HepG2 (cell line): Measurements from ENCODE around the gene SAP130. TPM values are rescaled to one million over a fixed set of nuclear protein-coding genes. Genes with fewer than 3 reads are reported as not detected.

Experiments used
- CC2D1A ChIP-seq: sonication (generic); formaldehyde crosslinking; IDR thresholded peaks from 2 replicates; pipeline ENCODE4 v1.8.1; 2023; ENCODE audit warnings: mild to moderate bottlenecking, missing genetic modification reagents
- GATA4 ChIP-seq: sonication (generic); IDR thresholded peaks from 2 replicates; pipeline ENCODE4 v1.6.1; 2016; ENCODE audit warnings: antibody characterized with exemption, low read depth, borderline replicate concordance
- GLMP ChIP-seq: sonication (generic); formaldehyde crosslinking; IDR thresholded peaks from 2 replicates; pipeline ENCODE4 v1.9.0; 2021; ENCODE audit warnings: missing genetic modification reagents, mild to moderate bottlenecking, borderline replicate concordance
- HCFC1 ChIP-seq: fragments of 150-350 bp; IDR thresholded peaks from 2 replicates; pipeline ENCODE4 v1.6.1; 2014; ENCODE audit warnings: low read depth, low read length
- IRF2 ChIP-seq: IDR thresholded peaks from 2 replicates; pipeline ENCODE4 v1.6.1; 2018; ENCODE audit warnings: missing genetic modification reagents, missing compliant biosample characterization
- MLXIP ChIP-seq: sonication (generic); formaldehyde crosslinking; IDR thresholded peaks from 2 replicates; pipeline ENCODE4 v1.9.0; 2021; ENCODE audit warnings: missing genetic modification reagents, borderline replicate concordance
- POLR2G ChIP-seq: fragments of 200-400 bp; formaldehyde crosslinking; IDR thresholded peaks from 2 replicates; pipeline ENCODE4 v1.6.1; 2018; ENCODE audit warnings: mild to moderate bottlenecking, low read depth, low read length, moderate library complexity
- RFX1 ChIP-seq: fragments of 450-650 bp; IDR thresholded peaks from 2 replicates; pipeline ENCODE4 v1.6.1; 2017
- SALL2 ChIP-seq: sonication (generic); formaldehyde crosslinking; IDR thresholded peaks from 2 replicates; pipeline ENCODE4 v1.8.1; 2023; ENCODE audit warnings: mild to moderate bottlenecking, missing genetic modification reagents, inconsistent platforms
- SP5 ChIP-seq: IDR thresholded peaks from 2 replicates; pipeline ENCODE4 v1.6.1; 2016; ENCODE audit warnings: low read depth, borderline replicate concordance
- TRAFD1 ChIP-seq: sonication (generic); formaldehyde crosslinking; IDR thresholded peaks from 2 replicates; pipeline ENCODE4 v1.5.1; 2020; ENCODE audit warnings: missing genetic modification reagents, mild to moderate bottlenecking, borderline replicate concordance
- ZNF101 ChIP-seq: sonication (generic); formaldehyde crosslinking; IDR thresholded peaks from 2 replicates; pipeline ENCODE4 v1.4.0; 2020; ENCODE audit warnings: mild to moderate bottlenecking, low read depth, missing genetic modification reagents, borderline replicate concordance
- ZNF275 ChIP-seq: sonication (generic); formaldehyde crosslinking; IDR thresholded peaks from 2 replicates; pipeline ENCODE4 v1.8.0; 2022; ENCODE audit warnings: missing genetic modification reagents, mild to moderate bottlenecking, inconsistent platforms, borderline replicate concordance
- ZNF563 ChIP-seq: sonication (generic); formaldehyde crosslinking; IDR thresholded peaks from 2 replicates; pipeline ENCODE4 v1.8.0; 2022; ENCODE audit warnings: mild to moderate bottlenecking, moderate library complexity, missing genetic modification reagents
- polyA plus RNA-seq, 8 experiments: library from polyadenylated mRNA; depleted of rRNA in 3 of 8; stranded (reverse) in 7 of 8; unstranded in 1 of 8; fragments of >200 nt; fragmentation: Illumina TruSeq in 4 of 8; extraction: Trizol in 4 of 8; gene quantifications; 2 replicates each; pipeline versions ENCODE4 v1.2.1 to v1.2.3, GENCODE V29; 2011 to 2016; ENCODE audit warnings: low read depth in 4 of 8, missing spikeins in 1 of 8, mixed read lengths in 1 of 8; ENCODE audit not compliant: insufficient read depth in 1 of 8
- total RNA-seq, 5 experiments: library from RNA; depleted of rRNA; stranded (reverse); fragments of >200 nt; fragmentation: Illumina TruSeq; extraction: Trizol; gene quantifications; 2 replicates each; pipeline ENCODE4 v1.2.3, GENCODE V29; 2016; ENCODE audit warnings: low read depth in 1 of 5
- TF ChIP-seq, protein P1 (sequence below): sonication (generic); formaldehyde crosslinking; IDR thresholded peaks from 2 replicates; pipeline ENCODE4 v1.4.0; 2020; ENCODE audit warnings: missing genetic modification reagents, mild to moderate bottlenecking, borderline replicate concordance
- TF ChIP-seq, protein P2 (sequence below): sonication (generic); formaldehyde crosslinking; IDR thresholded peaks from 2 replicates; pipeline ENCODE4 v1.5.1; 2020; ENCODE audit warnings: mild to moderate bottlenecking, missing genetic modification reagents, borderline replicate concordance

Gene SAP130
- total and polyA plus RNA-seq, 2 of the 13 experiments (the other 11 are each of a cell fraction or from before 2014, with no cell fraction given), result 11.1 to 18.6 TPM

- TF ChIP-seq, protein P1, sequence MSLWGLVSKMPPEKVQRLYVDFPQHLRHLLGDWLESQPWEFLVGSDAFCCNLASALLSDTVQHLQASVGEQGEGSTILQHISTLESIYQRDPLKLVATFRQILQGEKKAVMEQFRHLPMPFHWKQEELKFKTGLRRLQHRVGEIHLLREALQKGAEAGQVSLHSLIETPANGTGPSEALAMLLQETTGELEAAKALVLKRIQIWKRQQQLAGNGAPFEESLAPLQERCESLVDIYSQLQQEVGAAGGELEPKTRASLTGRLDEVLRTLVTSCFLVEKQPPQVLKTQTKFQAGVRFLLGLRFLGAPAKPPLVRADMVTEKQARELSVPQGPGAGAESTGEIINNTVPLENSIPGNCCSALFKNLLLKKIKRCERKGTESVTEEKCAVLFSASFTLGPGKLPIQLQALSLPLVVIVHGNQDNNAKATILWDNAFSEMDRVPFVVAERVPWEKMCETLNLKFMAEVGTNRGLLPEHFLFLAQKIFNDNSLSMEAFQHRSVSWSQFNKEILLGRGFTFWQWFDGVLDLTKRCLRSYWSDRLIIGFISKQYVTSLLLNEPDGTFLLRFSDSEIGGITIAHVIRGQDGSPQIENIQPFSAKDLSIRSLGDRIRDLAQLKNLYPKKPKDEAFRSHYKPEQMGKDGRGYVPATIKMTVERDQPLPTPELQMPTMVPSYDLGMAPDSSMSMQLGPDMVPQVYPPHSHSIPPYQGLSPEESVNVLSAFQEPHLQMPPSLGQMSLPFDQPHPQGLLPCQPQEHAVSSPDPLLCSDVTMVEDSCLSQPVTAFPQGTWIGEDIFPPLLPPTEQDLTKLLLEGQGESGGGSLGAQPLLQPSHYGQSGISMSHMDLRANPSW, result peak; percentile 69; the same call in 1 of the 2 replicates
- TF ChIP-seq GATA4, result 0 out of 2 replicates have a peak, but pooled peaks have one; percentile 17
- peak; percentile 81 for TF ChIP-seq SP5 (CRISPR knock-in tag)
- peak; percentile 78 for TF ChIP-seq POLR2G
- TF ChIP-seq TRAFD1, result no peak
- peak; percentile 92 for TF ChIP-seq ZNF563 (CRISPR knock-in tag)
- no peak for TF ChIP-seq RFX1
- TF ChIP-seq IRF2 (CRISPR knock-in tag), result peak; percentile 59
- no peak for TF ChIP-seq GLMP (CRISPR knock-in tag)
- no peak for TF ChIP-seq ZNF275 (CRISPR knock-in tag)
- peak; percentile 88 for TF ChIP-seq HCFC1
- TF ChIP-seq, protein P2, sequence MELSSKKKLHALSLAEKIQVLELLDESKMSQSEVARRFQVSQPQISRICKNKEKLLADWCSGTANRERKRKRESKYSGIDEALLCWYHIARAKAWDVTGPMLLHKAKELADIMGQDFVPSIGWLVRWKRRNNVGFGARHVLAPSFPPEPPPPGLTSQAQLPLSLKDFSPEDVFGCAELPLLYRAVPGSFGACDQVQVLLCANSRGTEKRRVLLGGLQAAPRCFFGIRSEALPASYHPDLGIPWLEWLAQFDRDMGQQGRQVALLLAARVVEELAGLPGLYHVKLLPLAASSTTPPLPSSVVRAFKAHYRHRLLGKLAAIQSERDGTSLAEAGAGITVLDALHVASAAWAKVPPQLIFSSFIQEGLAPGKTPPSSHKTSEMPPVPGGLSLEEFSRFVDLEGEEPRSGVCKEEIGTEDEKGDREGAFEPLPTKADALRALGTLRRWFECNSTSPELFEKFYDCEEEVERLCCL (CRISPR knock-in tag), result no peak
- TF ChIP-seq SALL2 (CRISPR knock-in tag), result no peak; the same call in 1 of the 2 replicates
- no peak for TF ChIP-seq MLXIP (CRISPR knock-in tag)
- 0 out of 2 replicates have a peak, but pooled peaks have one; percentile 65 for TF ChIP-seq ZNF101
- no peak for TF ChIP-seq CC2D1A (CRISPR knock-in tag)
Observed at GRCh38 chr2:128027801-128028667, at the start of gene SAP130 (continued).
